ENCODE results near the gene LRIG1. TPM values are rescaled to one million over a fixed set of nuclear protein-coding genes. Genes with fewer than 3 reads are reported as not detected.

Gene LRIG1
- total RNA-seq, 1 donor from 2014 or later, result 178 TPM

DNA sequence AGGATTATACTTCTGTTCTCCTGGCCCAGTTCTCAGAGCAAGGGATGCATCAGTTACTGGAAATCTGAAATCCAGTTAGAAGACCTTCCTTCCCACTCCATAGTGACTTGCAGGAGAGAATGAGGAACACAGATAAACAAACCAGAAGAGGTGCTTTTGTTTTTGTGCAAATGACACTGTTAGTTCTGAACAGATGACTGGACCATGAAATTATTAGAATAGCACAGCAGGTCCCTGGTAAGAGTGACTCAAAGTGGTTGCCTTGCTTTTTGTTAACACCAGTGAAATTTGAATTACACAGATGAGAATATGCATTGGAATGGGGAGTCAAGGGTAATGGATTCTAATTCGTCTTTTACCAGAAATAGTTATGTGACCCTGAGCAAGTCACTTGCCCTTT is 30.4 kb upstream of the LRIG1 start:
- H3K27ac Mint-ChIP-seq (ENCODE audit: unreplicated experiment), result no peak overlapping the region
- H3K4me3 Mint-ChIP-seq, result no peak overlapping the region
- no peaks in the 10 kb centered on the region for H3K36me3 Mint-ChIP-seq (ENCODE audit: low read depth)
- DNase-seq (ENCODE audit: low read depth, low spot score), result no peak
- no peaks in the 10 kb centered on the region for H3K27me3 Mint-ChIP-seq (ENCODE audit: low read depth)
- H3K9me3 Mint-ChIP-seq, result no peaks in the 10 kb centered on the region
- TF ChIP-seq, protein P1, sequence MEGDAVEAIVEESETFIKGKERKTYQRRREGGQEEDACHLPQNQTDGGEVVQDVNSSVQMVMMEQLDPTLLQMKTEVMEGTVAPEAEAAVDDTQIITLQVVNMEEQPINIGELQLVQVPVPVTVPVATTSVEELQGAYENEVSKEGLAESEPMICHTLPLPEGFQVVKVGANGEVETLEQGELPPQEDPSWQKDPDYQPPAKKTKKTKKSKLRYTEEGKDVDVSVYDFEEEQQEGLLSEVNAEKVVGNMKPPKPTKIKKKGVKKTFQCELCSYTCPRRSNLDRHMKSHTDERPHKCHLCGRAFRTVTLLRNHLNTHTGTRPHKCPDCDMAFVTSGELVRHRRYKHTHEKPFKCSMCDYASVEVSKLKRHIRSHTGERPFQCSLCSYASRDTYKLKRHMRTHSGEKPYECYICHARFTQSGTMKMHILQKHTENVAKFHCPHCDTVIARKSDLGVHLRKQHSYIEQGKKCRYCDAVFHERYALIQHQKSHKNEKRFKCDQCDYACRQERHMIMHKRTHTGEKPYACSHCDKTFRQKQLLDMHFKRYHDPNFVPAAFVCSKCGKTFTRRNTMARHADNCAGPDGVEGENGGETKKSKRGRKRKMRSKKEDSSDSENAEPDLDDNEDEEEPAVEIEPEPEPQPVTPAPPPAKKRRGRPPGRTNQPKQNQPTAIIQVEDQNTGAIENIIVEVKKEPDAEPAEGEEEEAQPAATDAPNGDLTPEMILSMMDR (conservative IDR thresholded peaks at IDR 0.05), result no peak
- H3K4me1 Mint-ChIP-seq, result peaks cover 31% of the 10 kb centered on the region

DNA sequence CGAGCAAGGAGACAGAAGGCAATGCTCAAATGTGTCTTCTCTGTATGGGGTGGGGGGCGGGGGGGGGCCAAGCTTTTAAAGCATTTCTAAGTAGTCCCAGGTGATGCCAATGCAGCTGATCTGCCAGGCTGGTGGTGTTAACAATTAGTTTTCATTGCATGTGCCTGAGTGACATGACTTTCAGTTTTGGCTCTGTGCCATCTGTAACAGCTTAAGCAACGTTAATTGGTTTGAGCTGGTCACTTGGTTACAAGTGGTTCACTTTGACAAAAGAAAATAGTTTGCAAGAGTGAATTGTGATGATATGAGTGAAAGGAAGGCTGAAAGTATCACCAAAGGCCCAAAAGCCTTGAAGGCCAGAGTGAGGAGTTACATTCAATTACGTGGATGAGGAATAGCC is 26.4 kb upstream of the LRIG1 start:
- H3K9me3 Mint-ChIP-seq, result peaks cover 5% of the 10 kb centered on the region
- TF ChIP-seq, protein P1 (conservative IDR thresholded peaks at IDR 0.05), result no peak
- no peak for DNase-seq (ENCODE audit: low read depth, low spot score)
- H3K27ac Mint-ChIP-seq (ENCODE audit: unreplicated experiment), result no peak overlapping the region
- H3K27me3 Mint-ChIP-seq (ENCODE audit: low read depth), result no peaks in the 10 kb centered on the region
- H3K36me3 Mint-ChIP-seq (ENCODE audit: low read depth), result no peaks in the 10 kb centered on the region
- no peak overlapping the region for H3K4me3 Mint-ChIP-seq
- H3K4me1 Mint-ChIP-seq, result peaks cover 31% of the 10 kb centered on the region

GRCh38 chr3:66525771-66526170 is 24.9 kb upstream of the LRIG1 start:
- no peak overlapping the region for H3K4me3 Mint-ChIP-seq
- no peaks in the 10 kb centered on the region for H3K36me3 Mint-ChIP-seq (ENCODE audit: low read depth)
- peaks cover 19% of the 10 kb centered on the region for H3K4me1 Mint-ChIP-seq
- H3K27me3 Mint-ChIP-seq (ENCODE audit: low read depth), result no peaks in the 10 kb centered on the region
- H3K9me3 Mint-ChIP-seq, result peaks cover 7% of the 10 kb centered on the region
- DNase-seq (ENCODE audit: low read depth, low spot score), result no peak
- TF ChIP-seq, protein P1 (conservative IDR thresholded peaks at IDR 0.05), result no peak
- no peak overlapping the region for H3K27ac Mint-ChIP-seq (ENCODE audit: unreplicated experiment)

DNA sequence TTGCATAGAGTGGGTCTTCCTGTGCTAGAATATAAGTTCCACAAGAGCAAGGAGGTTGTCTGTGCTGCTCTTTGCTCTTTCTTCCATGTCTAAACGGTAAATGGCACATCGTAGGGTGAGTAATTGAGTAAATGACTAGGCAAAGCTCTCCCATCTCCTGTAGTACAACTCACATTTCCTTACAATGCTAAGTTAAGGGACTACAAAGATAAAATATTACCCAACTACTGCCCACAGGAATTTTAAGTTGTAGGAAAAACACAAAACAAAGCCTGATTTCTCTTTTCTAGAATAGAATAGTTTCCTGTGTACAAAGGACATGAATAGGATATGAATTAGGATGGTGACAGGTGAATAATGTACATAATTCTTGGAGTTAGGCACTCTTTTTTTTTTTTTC is 19.9 kb upstream of the LRIG1 start:
- H3K36me3 Mint-ChIP-seq (ENCODE audit: low read depth), result no peaks in the 10 kb centered on the region
- TF ChIP-seq, protein P1 (conservative IDR thresholded peaks at IDR 0.05), result no peak
- H3K4me1 Mint-ChIP-seq, result peaks cover 29% of the 10 kb centered on the region
- H3K27ac Mint-ChIP-seq (ENCODE audit: unreplicated experiment), result no peak overlapping the region
- no peak overlapping the region for H3K4me3 Mint-ChIP-seq
- DNase-seq (ENCODE audit: low read depth, low spot score), result no peak
- H3K27me3 Mint-ChIP-seq (ENCODE audit: low read depth), result no peaks in the 10 kb centered on the region
- peaks cover 10% of the 10 kb centered on the region for H3K9me3 Mint-ChIP-seq

GRCh38 chr3:66518644-66519043 is 17.8 kb upstream of the LRIG1 start:
- no peaks in the 10 kb centered on the region for H3K36me3 Mint-ChIP-seq (ENCODE audit: low read depth)
- TF ChIP-seq, protein P1 (conservative IDR thresholded peaks at IDR 0.05), result no peak
- peaks cover 27% of the 10 kb centered on the region for H3K4me1 Mint-ChIP-seq
- H3K27me3 Mint-ChIP-seq (ENCODE audit: low read depth), result no peaks in the 10 kb centered on the region
- no peak overlapping the region for H3K27ac Mint-ChIP-seq (ENCODE audit: unreplicated experiment)
- H3K4me3 Mint-ChIP-seq, result no peak overlapping the region
- no peak for DNase-seq (ENCODE audit: low read depth, low spot score)
- H3K9me3 Mint-ChIP-seq, result peaks cover 5% of the 10 kb centered on the region

DNA sequence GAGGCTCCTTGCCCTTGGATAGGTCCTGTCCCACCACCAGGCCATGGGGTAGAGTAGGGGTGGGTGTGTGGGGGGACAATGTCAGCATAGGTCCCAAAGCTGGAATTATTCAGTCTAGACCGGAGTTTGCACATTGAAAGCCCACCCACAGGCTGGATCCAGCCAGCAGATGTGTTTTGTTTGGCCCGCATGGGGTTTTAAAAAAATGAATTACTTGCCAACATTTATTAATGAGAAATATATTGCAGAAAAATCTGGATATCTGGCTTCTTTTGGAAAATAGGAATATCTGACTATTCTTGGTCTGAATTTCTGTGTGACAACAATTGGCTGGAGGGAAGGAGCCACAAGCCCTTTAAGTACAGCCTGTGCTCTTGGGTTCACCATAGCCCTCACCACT is 17.3 kb upstream of the LRIG1 start:
- Mint-ChIP-seq H3K27me3 (ENCODE audit: low read depth) (no peaks in the 10 kb centered on the region), H3K27ac (ENCODE audit: unreplicated experiment) (no peak overlapping the region), H3K4me1 (peaks cover 27% of the 10 kb centered on the region), H3K9me3 (peaks cover 6% of the 10 kb centered on the region), H3K4me3 (no peak overlapping the region), H3K36me3 (ENCODE audit: low read depth) (no peaks in the 10 kb centered on the region)
- TF ChIP-seq, protein P1 (conservative IDR thresholded peaks at IDR 0.05), result no peak
- no peak for DNase-seq (ENCODE audit: low read depth, low spot score)
